ENCODE results near the gene MATN4. TPM values are rescaled to one million over a fixed set of nuclear protein-coding genes. Genes with fewer than 3 reads are reported as not detected.

MATN4 gene
- total and polyA plus RNA-seq, 3 donors from 2014 or later = 1.1 to 3.5 (median 2.8) TPM

- DNase-seq = no peak
- 27 to 42% methylated on average over 15 to 21 of the region's 21 CpGs for whole genome bisulfite sequencing, 2 donors
- Histone ChIP-seq H3K36me3 (ENCODE audit: low read depth, missing control alignments) (no peaks in the 10 kb centered on the region), H3K4me1 (no peaks in the 10 kb centered on the region), H3K9me3 (no peaks in the 10 kb centered on the region), H3K27me3 (no peaks in the 10 kb centered on the region), H3K4me3 (no peak overlapping the region), H3K27ac (no peak overlapping the region)
- TF ChIP-seq CTCF (IDR thresholded peaks at IDR 0.05) (no peak), POLR2A (IDR thresholded peaks at IDR 0.05) (no peak)
- intact Hi-C loops (cut with DNase I; ENCODE audit: low total_unique reads) = no loop called here
Observed at GRCh38 chr20:45312241-45312640, 4.1 kb upstream of the MATN4 start.

GRCh38 chr20:45311589-45312211 is 3.6 kb upstream of the MATN4 start:
- WGBS, 2 donors = 9 to 30% methylated on average over 7 to 41 of the region's 45 CpGs
- TF ChIP-seq POLR2A (IDR thresholded peaks at IDR 0.05) = no peak
- TF ChIP-seq CTCF (IDR thresholded peaks at IDR 0.05) = peak; percentile 49 to 70 (median 61)
- Histone ChIP-seq H3K4me3 (no peak overlapping the region), H3K9me3 (no peaks in the 10 kb centered on the region), H3K36me3 (ENCODE audit: low read depth, missing control alignments) (no peaks in the 10 kb centered on the region), H3K4me1 (no peaks in the 10 kb centered on the region), H3K27me3 (no peaks in the 10 kb centered on the region), H3K27ac (no peak overlapping the region)
- peak; percentile 66 for DNase-seq
- intact Hi-C loops (cut with DNase I; ENCODE audit: low total_unique reads) = no loop called here

GRCh38 chr20:45309075-45309474 is 976 bp upstream of the MATN4 start:
- no peak for DNase-seq
- Histone ChIP-seq H3K4me3 (no peak overlapping the region), H3K9me3 (no peaks in the 10 kb centered on the region), H3K27ac (no peak overlapping the region), H3K27me3 (no peaks in the 10 kb centered on the region), H3K36me3 (ENCODE audit: low read depth, missing control alignments) (no peaks in the 10 kb centered on the region), H3K4me1 (no peaks in the 10 kb centered on the region)
- TF ChIP-seq POLR2A (IDR thresholded peaks at IDR 0.05) = no peak
- TF ChIP-seq CTCF (IDR thresholded peaks at IDR 0.05) = no peak
- intact Hi-C loops (cut with DNase I; ENCODE audit: low total_unique reads) = no loop called here
- 67 to 71% methylated on average over 1 to 3 of the region's 3 CpGs for WGBS, 2 donors

- H3K36me3 ChIP-seq (ENCODE audit: low read depth, missing control alignments) = no peaks in the 10 kb centered on the region
- DNase-seq = no peak
- 39 to 51% methylated on average over 16 of the region's 16 CpGs for whole genome bisulfite sequencing, 2 donors
- no peak overlapping the region for H3K27ac ChIP-seq
- TF ChIP-seq CTCF (IDR thresholded peaks at IDR 0.05) = no peak
- no peak for TF ChIP-seq POLR2A (IDR thresholded peaks at IDR 0.05)
- H3K9me3 ChIP-seq = no peaks in the 10 kb centered on the region
- H3K27me3 ChIP-seq = no peaks in the 10 kb centered on the region
- intact Hi-C loops (cut with DNase I; ENCODE audit: low total_unique reads) = no loop called here
- no peak overlapping the region for H3K4me3 ChIP-seq
- H3K4me1 ChIP-seq = no peaks in the 10 kb centered on the region
Observed at GRCh38 chr20:45307076-45307640, 941 bp downstream of the MATN4 start.
